ENCODE measurements around the gene CCDC14.
"Not testable (repeated sequence)": the region's sequence is repeated elsewhere in the genome, so short reads cannot be mapped to it uniquely, and the experiment has no call there.

CCDC14 gene

GRCh38 chr3:123892195-123892594, 68.8 kb downstream of the CCDC14 start:
- H3K9me3 Mint-ChIP-seq = peaks cover 8% of the 10 kb centered on the region
- H3K4me3 Mint-ChIP-seq = no peak overlapping the region
- H3K27me3 Mint-ChIP-seq = peaks cover 12% of the 10 kb centered on the region
- H3K4me1 Mint-ChIP-seq (ENCODE audit: low read depth) = no peaks in the 10 kb centered on the region
- H3K36me3 Mint-ChIP-seq (ENCODE audit: low read depth) = peaks cover 8% of the 10 kb centered on the region
- no peak overlapping the region for H3K27ac Mint-ChIP-seq

GRCh38 chr3:123890991-123891390, 70.0 kb downstream of the CCDC14 start:
- H3K4me3 Mint-ChIP-seq; H3K27ac Mint-ChIP-seq; H3K36me3 Mint-ChIP-seq (ENCODE audit: low read depth); H3K9me3 Mint-ChIP-seq; H3K4me1 Mint-ChIP-seq (ENCODE audit: low read depth): not testable (repeated sequence)
- peaks cover 21% of the 10 kb centered on the region for H3K27me3 Mint-ChIP-seq

GRCh38 chr3:123890162-123890561, 70.9 kb downstream of the CCDC14 start:
- not testable (repeated sequence) for H3K4me1 Mint-ChIP-seq (ENCODE audit: low read depth); H3K9me3 Mint-ChIP-seq

GRCh38 chr3:123884993-123885392, 76.0 kb downstream of the CCDC14 start:
- Mint-ChIP-seq H3K9me3 (no peaks in the 10 kb centered on the region), H3K4me3 (no peak overlapping the region), H3K36me3 (ENCODE audit: low read depth) (no peaks in the 10 kb centered on the region), H3K27me3 (peaks cover 63% of the 10 kb centered on the region), H3K27ac (no peak overlapping the region), H3K4me1 (ENCODE audit: low read depth) (peaks cover 7% of the 10 kb centered on the region)

More at GRCh38 chr3:123890162-123890561, 70.9 kb downstream of the CCDC14 start:
- peaks cover 28% of the 10 kb centered on the region for H3K27me3 Mint-ChIP-seq
- H3K36me3 Mint-ChIP-seq (ENCODE audit: low read depth); H3K4me3 Mint-ChIP-seq; H3K27ac Mint-ChIP-seq: not testable (repeated sequence)

- Mint-ChIP-seq H3K4me3 (peak within 1 kb of the TSS; percentile 75), H3K4me1 (ENCODE audit: low read depth) (peaks cover 7% of the 10 kb centered on the region), H3K9me3 (no peaks in the 10 kb centered on the region), H3K27me3 (peaks cover 64% of the 10 kb centered on the region), H3K27ac (no peak within 1 kb of the TSS), H3K36me3 (ENCODE audit: low read depth) (no peaks in the 10 kb centered on the region)
Observed at GRCh38 chr3:123884203-123884831, 76.7 kb downstream of the CCDC14 start, which contains the start of gene MYLK. Gene MYLK (minus strand): TSS chr3:123884332. CDS start chr3:123793841, 90,491 bp downstream.

- peaks cover 62% of the 10 kb centered on the region for H3K27me3 Mint-ChIP-seq
- H3K4me3 Mint-ChIP-seq = peak overlapping the region; percentile 45
- peaks cover 7% of the 10 kb centered on the region for H3K4me1 Mint-ChIP-seq (ENCODE audit: low read depth)
- H3K9me3 Mint-ChIP-seq = no peaks in the 10 kb centered on the region
- H3K27ac Mint-ChIP-seq = no peak overlapping the region
- no peaks in the 10 kb centered on the region for H3K36me3 Mint-ChIP-seq (ENCODE audit: low read depth)
Observed at GRCh38 chr3:123883701-123884202, 77.3 kb downstream of the CCDC14 start.

- Mint-ChIP-seq H3K36me3 (ENCODE audit: low read depth) (no peaks in the 10 kb centered on the region), H3K9me3 (no peaks in the 10 kb centered on the region), H3K27ac (no peak overlapping the region), H3K4me3 (peak overlapping the region; percentile 45), H3K4me1 (ENCODE audit: low read depth) (peaks cover 7% of the 10 kb centered on the region), H3K27me3 (peaks cover 56% of the 10 kb centered on the region)
Observed at GRCh38 chr3:123883111-123883510, 77.9 kb downstream of the CCDC14 start.

- no peaks in the 10 kb centered on the region for H3K36me3 Mint-ChIP-seq (ENCODE audit: low read depth)
- H3K4me3 Mint-ChIP-seq = no peak overlapping the region
- H3K4me1 Mint-ChIP-seq (ENCODE audit: low read depth) = peaks cover 7% of the 10 kb centered on the region
- no peak overlapping the region for H3K27ac Mint-ChIP-seq
- H3K27me3 Mint-ChIP-seq = peaks cover 49% of the 10 kb centered on the region
- no peaks in the 10 kb centered on the region for H3K9me3 Mint-ChIP-seq
Observed at GRCh38 chr3:123881771-123882170, 79.3 kb downstream of the CCDC14 start.

GRCh38 chr3:123880998-123881561, 79.9 kb downstream of the CCDC14 start:
- Mint-ChIP-seq H3K4me1 (ENCODE audit: low read depth) (peaks cover 7% of the 10 kb centered on the region), H3K36me3 (ENCODE audit: low read depth) (no peaks in the 10 kb centered on the region), H3K27me3 (peaks cover 44% of the 10 kb centered on the region), H3K9me3 (no peaks in the 10 kb centered on the region), H3K4me3 (no peak overlapping the region), H3K27ac (no peak overlapping the region)

- Mint-ChIP-seq H3K9me3 (no peaks in the 10 kb centered on the region), H3K4me3 (no peak overlapping the region), H3K36me3 (ENCODE audit: low read depth) (no peaks in the 10 kb centered on the region), H3K27me3 (peaks cover 30% of the 10 kb centered on the region), H3K4me1 (ENCODE audit: low read depth) (peaks cover 4% of the 10 kb centered on the region), H3K27ac (no peak overlapping the region)
Observed at GRCh38 chr3:123878807-123879206, 82.2 kb downstream of the CCDC14 start.

GRCh38 chr3:123877965-123878364, 83.1 kb downstream of the CCDC14 start:
- no peak overlapping the region for H3K4me3 Mint-ChIP-seq
- peaks cover 21% of the 10 kb centered on the region for H3K27me3 Mint-ChIP-seq
- H3K4me1 Mint-ChIP-seq (ENCODE audit: low read depth) = no peaks in the 10 kb centered on the region
- H3K9me3 Mint-ChIP-seq = no peaks in the 10 kb centered on the region
- no peaks in the 10 kb centered on the region for H3K36me3 Mint-ChIP-seq (ENCODE audit: low read depth)
- H3K27ac Mint-ChIP-seq = no peak overlapping the region

GRCh38 chr3:123877466-123877865, 83.6 kb downstream of the CCDC14 start:
- H3K9me3 Mint-ChIP-seq = no peaks in the 10 kb centered on the region
- no peaks in the 10 kb centered on the region for H3K4me1 Mint-ChIP-seq (ENCODE audit: low read depth)
- H3K27ac Mint-ChIP-seq = no peak overlapping the region

GRCh38 chr3:123876858-123877257, 84.2 kb downstream of the CCDC14 start:
- Mint-ChIP-seq H3K27me3 (peaks cover 13% of the 10 kb centered on the region), H3K9me3 (no peaks in the 10 kb centered on the region), H3K4me1 (ENCODE audit: low read depth) (no peaks in the 10 kb centered on the region), H3K36me3 (ENCODE audit: low read depth) (no peaks in the 10 kb centered on the region), H3K27ac (no peak overlapping the region), H3K4me3 (no peak overlapping the region)

More at GRCh38 chr3:123877466-123877865, 83.6 kb downstream of the CCDC14 start:
- Mint-ChIP-seq H3K4me3 (no peak overlapping the region), H3K27me3 (peaks cover 16% of the 10 kb centered on the region), H3K36me3 (ENCODE audit: low read depth) (no peaks in the 10 kb centered on the region)

GRCh38 chr3:123872621-123873020, 88.4 kb downstream of the CCDC14 start:
- Mint-ChIP-seq H3K9me3 (no peaks in the 10 kb centered on the region), H3K27ac (no peak overlapping the region), H3K4me1 (ENCODE audit: low read depth) (no peaks in the 10 kb centered on the region), H3K36me3 (ENCODE audit: low read depth) (no peaks in the 10 kb centered on the region), H3K4me3 (no peak overlapping the region), H3K27me3 (no peaks in the 10 kb centered on the region)

- H3K36me3 Mint-ChIP-seq (ENCODE audit: low read depth) = no peaks in the 10 kb centered on the region
- H3K9me3 Mint-ChIP-seq = no peaks in the 10 kb centered on the region
- no peaks in the 10 kb centered on the region for H3K27me3 Mint-ChIP-seq
- no peaks in the 10 kb centered on the region for H3K4me1 Mint-ChIP-seq (ENCODE audit: low read depth)
- no peak overlapping the region for H3K27ac Mint-ChIP-seq
- no peak overlapping the region for H3K4me3 Mint-ChIP-seq
Observed at GRCh38 chr3:123871946-123872345, 89.1 kb downstream of the CCDC14 start.

GRCh38 chr3:123870033-123870432, 91.0 kb downstream of the CCDC14 start:
- Mint-ChIP-seq H3K4me1 (ENCODE audit: low read depth) (no peaks in the 10 kb centered on the region), H3K36me3 (ENCODE audit: low read depth) (no peaks in the 10 kb centered on the region), H3K4me3 (no peak overlapping the region), H3K9me3 (no peaks in the 10 kb centered on the region), H3K27me3 (no peaks in the 10 kb centered on the region), H3K27ac (no peak overlapping the region)
